K562 (cell line): ENCODE measurements around the gene ZKSCAN4. TPM values are rescaled to one million over a fixed set of nuclear protein-coding genes. Genes with fewer than 3 reads are reported as not detected.

Experiments
- ATF1 ChIP-seq, 2 experiments: fragments of 450-650 bp in 1 of 2; IDR thresholded peaks; 2 replicates each; pipeline ENCODE4 v1.6.1; 2016; ENCODE audit warnings: missing compliant biosample characterization in 1 of 2, missing genetic modification characterization in 1 of 2
- BCOR ChIP-seq: fragments of 450-650 bp; IDR thresholded peaks from 2 replicates; pipeline ENCODE4 v1.6.1; 2016
- CCAR2 ChIP-seq: fragments of 200-400 bp; formaldehyde crosslinking; IDR thresholded peaks from 2 replicates; pipeline ENCODE4 v1.6.1; 2017; ENCODE audit warnings: mild to moderate bottlenecking, low read depth, low read length
- DDX20 ChIP-seq: fragments of 450-650 bp; IDR thresholded peaks from 2 replicates; pipeline ENCODE4 v1.6.1; 2016; ENCODE audit warnings: missing genetic modification characterization, low read depth, mild to moderate bottlenecking, missing compliant biosample characterization, moderate library complexity
- GABPB1 ChIP-seq: sonication (generic); formaldehyde crosslinking; IDR thresholded peaks from 2 replicates; pipeline ENCODE4 v1.8.0; 2022; ENCODE audit warnings: mild to moderate bottlenecking, missing genetic modification reagents
- HNRNPH1 ChIP-seq: fragments of 200-400 bp; formaldehyde crosslinking; optimal IDR thresholded peaks from 2 replicates; pipeline ENCODE3; 2017; ENCODE audit warnings: low read depth, mild to moderate bottlenecking, low read length, moderate library complexity
- ILK ChIP-seq: fragments of 450-650 bp; IDR thresholded peaks from 2 replicates; pipeline ENCODE4 v1.6.1; 2016; ENCODE audit warnings: missing genetic modification characterization, low read depth, mild to moderate bottlenecking, missing compliant biosample characterization, moderate library complexity, borderline replicate concordance
- MAZ ChIP-seq, 2 experiments: fragments of 450-650 bp in 1 of 2; sonication (generic) in 1 of 2; formaldehyde crosslinking; IDR thresholded peaks in 1 of 2; conservative IDR thresholded peaks in 1 of 2; 2 replicates each; pipeline versions ENCODE4 v1.4.0 to v1.5.0; 2020; ENCODE audit warnings: mild to moderate bottlenecking in 1 of 2, missing genetic modification reagents in 1 of 2
- NCOA1 ChIP-seq: fragments of 450-650 bp; IDR thresholded peaks from 2 replicates; pipeline ENCODE4 v1.6.1; 2016; ENCODE audit warnings: low read depth
- NFE2L1 ChIP-seq: fragments of 450-650 bp; IDR thresholded peaks from 2 replicates; pipeline ENCODE4 v1.6.1; 2016; ENCODE audit warnings: missing genetic modification characterization, low read depth, mild to moderate bottlenecking, missing compliant biosample characterization, moderate library complexity, borderline replicate concordance
- NFIX ChIP-seq: fragments of 250-450 bp; sonication (Bioruptor Pico); IDR thresholded peaks from 2 replicates; pipeline ENCODE4 v1.4.0; 2020; ENCODE audit warnings: low read depth, mild to moderate bottlenecking, moderate library complexity
- RBM39 ChIP-seq: fragments of 200-400 bp; formaldehyde crosslinking; optimal IDR thresholded peaks from 2 replicates; pipeline ENCODE3; 2018; ENCODE audit warnings: low read depth, low read length
- REST ChIP-seq, 2 experiments: fragments of 450-650 bp; formaldehyde crosslinking in 1 of 2; IDR thresholded peaks; 2 replicates each; pipeline versions ENCODE4 v1.4.0 to v1.6.1; 2014 to 2020; ENCODE audit warnings: mild to moderate bottlenecking in 2 of 2, borderline replicate concordance in 1 of 2, low read depth in 1 of 2
- RFX1 ChIP-seq: fragments of 450-650 bp; IDR thresholded peaks from 2 replicates; pipeline ENCODE4 v1.6.1; 2016; ENCODE audit warnings: mild to moderate bottlenecking, moderate library complexity
- SRSF3 ChIP-seq: fragments of 200-400 bp; formaldehyde crosslinking; IDR thresholded peaks from 2 replicates; pipeline ENCODE4 v1.6.1; 2016; ENCODE audit warnings: mild to moderate bottlenecking, low read length, moderate library complexity; ENCODE audit not compliant: insufficient read depth
- ZNF398 ChIP-seq: fragments of 250-450 bp; sonication (Bioruptor Pico); IDR thresholded peaks from 2 replicates; pipeline ENCODE4 v1.8.0; 2021; ENCODE audit warnings: moderate library complexity, mild to moderate bottlenecking, inconsistent platforms
- ZNF75A ChIP-seq: fragments of 450-650 bp; formaldehyde crosslinking; IDR thresholded peaks from 2 replicates; pipeline ENCODE4 v1.4.0; 2020; ENCODE audit warnings: mild to moderate bottlenecking
- polyA plus RNA-seq, 8 experiments: library from polyadenylated mRNA; depleted of rRNA in 4 of 8; stranded (reverse) in 5 of 8; unstranded in 3 of 8; fragments of >200 nt; fragmentation: Nextera tagmentation in 2 of 8; fragmentation: Illumina TruSeq in 1 of 8; extraction: Ambion mirVana in 2 of 8; extraction: Trizol in 1 of 8; gene quantifications; 2 replicates each; pipeline versions ENCODE4 v1.2.1 to v1.2.3, GENCODE V29; 2011 to 2014; ENCODE audit warnings: inconsistent platforms in 1 of 8, missing spikeins in 1 of 8
- total RNA-seq, 7 experiments: library from RNA; depleted of rRNA in 6 of 7; stranded (reverse); fragments of >200 nt in 6 of 7; fragmentation: Illumina TruSeq in 2 of 7; extraction: Trizol in 2 of 7; gene quantifications; 2 replicates each; pipeline versions ENCODE4 v1.2.1 to v1.2.3, GENCODE V29; 2011 to 2021; ENCODE audit warnings: low replicate concordance in 1 of 7

ZKSCAN4 gene
- total and polyA plus RNA-seq, 9 of the 15 experiments (the other 6 are each of a cell fraction or from before 2014, with no cell fraction given): 1.2 to 5.3 (median 4.7) TPM

GRCh38 chr6:28218312-28219248, 33.5 kb downstream of the ZKSCAN4 start (continued):
- peak; percentile 15; the same call in 1 of the 2 replicates for TF ChIP-seq REST (IDR thresholded peaks at IDR 0.05; ENCODE audit: borderline replicate concordance)
- TF ChIP-seq REST (CRISPR knock-in tag; IDR thresholded peaks at IDR 0.05; ENCODE audit: low read depth): no peak
- TF ChIP-seq NFIX: peak; percentile 45; the same call in 1 of the 2 replicates
- peak; percentile 63 to 70; a peak in 3 of 4 replicates for TF ChIP-seq MAZ (CRISPR knock-in tag; conservative IDR thresholded peaks at IDR 0.05 in 1 of 2, IDR thresholded peaks at IDR 0.05 in 1 of 2)
- no peak for TF ChIP-seq ZNF398
- peak; percentile 63; the same call in 1 of the 2 replicates for TF ChIP-seq NCOA1
- TF ChIP-seq RBM39: no peak
- TF ChIP-seq HNRNPH1: no peak
- TF ChIP-seq NFE2L1 (tag): no peak
- no peak for TF ChIP-seq SRSF3
- no peak for TF ChIP-seq CCAR2
- 0 out of 2 replicates have a peak, but pooled peaks have one; percentile 17 for TF ChIP-seq BCOR
- no peak for TF ChIP-seq ATF1 (CRISPR knock-in tag; IDR thresholded peaks at IDR 0.05)
- TF ChIP-seq ATF1 (tag; IDR thresholded peaks at IDR 0.05): peak; percentile 32; the same call in 1 of the 2 replicates
- no peak for TF ChIP-seq ZNF75A (CRISPR knock-in tag)
- TF ChIP-seq GABPB1 (CRISPR knock-in tag): peak; percentile 81
- TF ChIP-seq ILK (tag): no peak
- no peak for TF ChIP-seq RFX1
- TF ChIP-seq DDX20: no peak
